Activated CD4-positive, CD25-positive, alpha-beta regulatory T cell treated with anti-CD3 and anti-CD28 coated beads, Interleukin-2, amount 50 U/mL, for 16 hours (primary cell): ENCODE measurements around the gene MYO1G.
"Not testable (repeated sequence)": the region's sequence is repeated elsewhere in the genome, so short reads cannot be mapped to it uniquely, and the experiment has no call there.

ENCODE experiments used
- DNase-seq: peaks from one replicate; pipeline ENCODE4 v3.0.0-alpha.2; 2020; ENCODE audit warnings: low read depth, low spot score

MYO1G gene

DNA sequence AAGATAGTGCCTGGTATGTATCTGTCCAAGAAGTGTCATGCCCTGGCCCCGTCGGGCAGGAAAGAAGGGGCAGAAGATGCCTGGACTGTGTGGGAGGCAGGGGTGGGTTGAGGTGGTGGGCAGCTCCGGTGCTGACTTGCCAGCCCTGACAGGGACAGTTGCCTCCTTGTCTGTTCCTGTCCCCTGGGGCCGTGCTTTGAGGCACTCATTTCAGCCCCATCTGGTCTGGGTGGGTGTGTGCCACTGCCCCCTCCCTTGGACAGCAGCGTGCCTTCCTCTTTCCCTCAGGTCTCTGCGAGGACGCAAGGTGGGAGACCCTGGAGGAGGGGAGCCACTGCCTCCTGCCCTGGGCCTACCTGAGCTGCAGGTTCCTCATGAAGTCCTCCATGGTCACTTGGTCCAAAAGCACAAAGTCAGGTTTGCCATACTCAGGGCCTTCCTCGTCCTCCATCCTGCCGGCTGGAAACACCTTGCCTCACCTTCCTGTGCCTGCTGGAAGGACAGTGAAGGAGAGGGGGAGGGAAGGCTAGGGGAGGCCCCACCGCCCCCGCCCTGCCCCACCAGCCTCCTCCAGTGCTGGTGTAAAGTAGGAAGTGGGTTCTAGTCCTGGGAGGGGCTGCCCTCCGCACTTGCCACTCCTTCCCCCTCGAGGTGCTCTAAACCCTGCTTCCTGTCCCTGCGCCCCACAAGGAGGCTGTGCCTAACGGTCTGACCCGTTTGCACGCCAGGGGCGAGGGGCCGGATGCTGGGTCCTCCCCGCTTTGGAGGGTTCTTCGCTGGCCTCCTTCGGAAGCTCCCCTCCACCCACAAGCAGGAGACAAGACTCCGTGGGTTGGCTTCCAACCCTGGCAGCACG, at the start of gene MYO1G:
MYO1G (minus strand) TSS at position 505 of the 856 bp plus-strand sequence; CDS start at position 451, 54 bp downstream.
- DNase-seq = peak; percentile 77

DNA sequence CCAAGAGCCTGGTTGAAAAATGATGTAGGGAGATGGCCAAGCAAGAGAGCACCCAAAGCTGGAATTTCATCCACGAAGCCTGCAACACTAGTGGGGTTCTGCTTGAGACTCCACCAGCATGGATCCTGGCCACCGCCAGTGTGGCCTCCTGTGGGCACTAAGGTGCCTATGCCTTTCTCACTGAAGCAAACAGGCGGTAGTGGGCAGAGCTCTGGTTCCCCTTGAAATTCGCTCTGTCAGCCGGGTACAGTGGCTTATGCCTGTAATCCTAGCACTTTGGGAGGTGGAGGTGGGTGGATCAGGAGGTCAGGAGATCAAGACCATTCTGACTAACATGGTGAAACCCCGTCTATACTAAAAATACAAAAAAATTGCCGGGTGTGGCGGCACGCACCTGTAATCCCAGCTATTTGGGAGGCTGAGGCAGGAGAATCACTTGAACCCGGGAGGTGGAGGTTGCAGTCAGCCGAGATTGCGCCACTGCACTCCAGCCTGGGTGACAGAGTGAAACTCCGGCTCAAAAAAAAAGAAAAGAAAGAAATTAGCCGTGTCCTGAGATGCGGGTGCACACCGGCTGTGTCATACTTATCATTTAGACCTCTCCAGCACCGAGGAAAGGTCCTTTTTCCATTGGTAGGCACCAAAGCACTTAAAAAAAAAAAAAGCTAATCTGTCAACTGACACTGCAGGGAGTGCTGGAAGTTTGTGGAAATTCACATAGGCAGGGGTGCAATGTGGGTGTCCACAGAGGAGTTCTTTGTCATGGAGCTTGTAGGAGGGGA, 49.5 kb upstream of the MYO1G start:
- DNase-seq = no peak

DNA sequence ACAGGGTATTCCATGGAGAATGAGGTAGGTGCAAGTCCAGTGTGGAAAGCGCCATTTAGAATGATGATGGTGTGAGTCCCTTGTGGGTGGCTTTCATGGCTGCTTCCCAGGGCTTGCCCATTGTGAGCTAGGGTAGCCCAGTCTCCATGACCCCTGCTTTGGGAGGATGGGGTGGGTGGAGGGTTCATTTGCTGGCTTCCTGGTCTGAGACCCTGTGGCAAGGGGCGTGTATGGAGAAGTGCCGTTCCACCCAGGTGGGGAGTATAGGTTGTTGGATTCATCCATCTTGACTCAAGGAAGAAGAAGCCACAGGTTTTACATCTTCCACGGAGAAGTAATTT, 48.9 kb upstream of the MYO1G start:
- no peak for DNase-seq

DNA sequence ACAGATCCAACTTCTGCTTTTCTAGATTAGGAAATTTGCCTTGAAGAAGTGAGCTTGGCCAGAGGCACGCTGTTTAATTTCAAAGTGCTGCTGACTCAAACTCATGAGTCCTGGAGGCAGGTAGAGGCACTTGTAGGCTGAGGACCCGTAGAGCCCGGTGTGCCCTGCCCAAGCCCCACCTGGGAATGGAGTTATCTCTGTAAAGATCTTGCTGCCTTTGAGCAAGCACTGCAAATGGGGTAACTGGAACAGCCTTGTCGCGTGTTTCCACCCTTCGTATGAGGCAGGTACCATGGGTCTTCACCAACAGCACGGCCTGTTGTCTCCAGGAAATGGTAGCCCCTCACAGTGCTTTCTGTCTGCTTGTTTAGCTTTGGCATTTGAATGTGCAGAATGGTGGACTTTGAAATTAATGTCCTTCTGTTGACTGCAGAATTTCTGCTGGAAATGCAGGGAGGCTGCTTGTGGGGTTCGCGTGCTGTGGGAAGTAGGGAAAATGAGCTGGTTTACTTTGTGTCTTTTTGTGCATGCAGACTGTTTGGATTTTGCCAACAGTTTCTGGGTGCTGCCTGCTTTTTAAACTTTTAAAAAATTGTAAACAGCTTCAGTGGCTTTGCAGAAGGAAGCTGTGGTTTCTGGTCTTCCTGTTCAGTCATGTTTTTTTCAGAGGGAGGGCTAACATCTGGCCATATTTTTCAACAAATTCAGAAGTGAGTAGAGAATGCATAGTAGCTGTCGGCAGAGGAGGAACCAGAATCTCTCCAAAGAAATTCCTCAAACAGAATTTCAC, 48.4 kb upstream of the MYO1G start:
- DNase-seq = no peak

DNA sequence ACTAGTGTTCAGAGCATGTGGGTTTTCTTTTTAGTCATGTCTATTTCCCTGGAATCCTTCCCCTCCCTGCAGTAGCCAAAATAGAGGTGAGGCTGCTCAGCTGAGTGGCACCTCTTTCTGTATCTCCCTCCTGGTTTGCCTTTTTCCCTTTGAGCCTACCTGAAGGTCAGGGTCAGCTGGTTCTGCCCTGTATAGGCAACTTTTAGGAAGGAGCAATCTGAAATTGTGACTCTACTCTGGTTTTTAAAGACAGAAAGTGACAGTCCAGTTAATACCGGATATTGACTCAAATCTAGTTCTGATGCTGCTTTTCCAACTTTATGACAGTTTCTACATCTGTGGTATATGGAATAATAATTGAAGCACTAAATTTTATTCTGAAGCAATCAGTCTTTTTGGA, 47.2 kb upstream of the MYO1G start:
- no peak for DNase-seq

GRCh38 chr7:45025473-45025872, 46.7 kb upstream of the MYO1G start:
- DNase-seq = not testable (repeated sequence)

DNA sequence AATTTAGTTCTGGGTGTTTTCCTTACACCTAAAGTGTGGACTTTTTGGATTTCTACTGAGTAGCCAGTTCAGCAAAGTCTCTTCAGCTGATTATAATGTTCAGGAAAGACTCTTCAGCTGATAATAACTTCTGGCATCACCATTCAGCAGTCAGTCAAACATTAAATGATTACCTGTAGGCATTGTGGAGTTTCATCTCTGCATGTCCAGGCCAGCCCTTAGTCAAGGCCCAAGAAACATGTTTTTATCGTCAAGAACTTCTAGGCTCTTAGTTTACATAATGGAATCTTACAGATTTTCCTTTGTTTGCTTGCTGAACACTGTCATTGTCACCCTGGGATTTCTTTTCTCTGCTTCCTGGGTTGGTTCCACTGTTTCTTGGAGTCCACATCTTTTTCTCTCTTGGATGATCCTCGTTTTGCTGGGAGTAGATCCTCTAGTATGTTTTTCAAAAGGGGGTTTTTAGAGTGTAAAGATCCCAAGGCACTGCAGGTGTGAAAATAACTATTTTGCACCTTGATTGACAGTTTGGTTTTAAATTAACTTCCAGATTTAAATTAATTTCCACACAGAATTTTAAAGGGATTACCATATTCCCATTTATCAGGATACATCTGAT, 45.4 kb upstream of the MYO1G start:
- no peak for DNase-seq

- DNase-seq = no peak
These were observed 42.9 kb upstream of the MYO1G start for GRCh38 chr7:45021604-45022296.

DNA sequence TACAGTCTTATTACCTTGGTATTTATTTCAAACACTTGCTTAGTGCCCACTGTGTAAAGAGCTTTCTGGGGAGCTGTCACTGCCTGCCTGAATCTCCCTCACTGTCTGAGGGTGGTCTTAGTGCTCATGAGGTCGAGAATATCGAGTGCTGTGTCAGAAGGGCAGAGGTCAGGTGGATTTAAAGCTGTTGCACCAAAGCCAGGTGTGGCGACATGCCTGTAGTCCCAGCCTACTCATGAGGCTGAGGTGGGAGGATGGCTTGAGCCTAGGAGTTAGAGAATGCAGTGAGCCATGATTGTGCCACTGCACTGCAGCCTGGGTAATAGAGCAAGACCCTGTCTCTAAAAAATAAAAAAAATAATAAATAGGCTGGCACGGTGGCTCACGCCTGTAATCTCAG, 42.1 kb upstream of the MYO1G start:
- no peak for DNase-seq

DNA sequence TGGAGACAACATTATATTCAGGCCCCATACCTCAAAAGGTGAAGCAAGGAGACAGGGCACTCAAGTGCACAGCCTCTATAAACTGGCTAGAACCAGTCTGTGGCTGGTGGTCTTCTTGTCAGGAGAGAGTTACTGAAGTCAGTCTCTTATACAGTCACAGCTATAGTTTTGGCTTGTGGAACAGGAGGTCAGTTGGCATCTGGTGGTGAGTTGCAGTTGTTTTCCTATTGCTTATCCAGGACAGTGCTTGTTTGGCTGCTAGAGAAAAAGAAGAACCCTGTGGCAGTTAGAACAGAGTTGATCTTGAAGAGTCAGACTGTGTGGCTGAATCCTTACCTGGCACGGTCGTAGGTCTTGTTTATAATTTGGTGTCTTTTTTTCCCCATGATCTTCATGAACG, 38.4 kb upstream of the MYO1G start:
- DNase-seq = no peak

DNA sequence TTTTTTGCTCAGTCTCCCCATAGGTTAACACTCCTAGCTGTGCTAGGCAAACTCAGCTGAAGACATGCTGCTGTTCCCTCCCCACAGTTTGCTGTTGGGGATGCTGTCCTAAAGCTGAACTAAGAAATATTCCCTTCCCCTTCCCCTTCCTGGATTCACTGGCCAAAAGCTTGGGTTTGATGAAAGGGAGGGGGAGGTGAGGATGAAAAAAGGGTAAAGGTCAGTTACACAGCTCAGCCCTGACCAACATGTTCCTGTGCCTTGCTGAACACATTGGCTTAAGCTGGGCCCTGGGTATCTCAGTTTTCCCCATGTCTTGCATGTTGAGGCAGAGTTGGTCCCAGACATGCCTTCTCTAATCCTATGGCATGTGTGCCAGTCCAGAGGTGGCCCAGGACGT, 36.5 kb upstream of the MYO1G start:
- no peak for DNase-seq

DNA sequence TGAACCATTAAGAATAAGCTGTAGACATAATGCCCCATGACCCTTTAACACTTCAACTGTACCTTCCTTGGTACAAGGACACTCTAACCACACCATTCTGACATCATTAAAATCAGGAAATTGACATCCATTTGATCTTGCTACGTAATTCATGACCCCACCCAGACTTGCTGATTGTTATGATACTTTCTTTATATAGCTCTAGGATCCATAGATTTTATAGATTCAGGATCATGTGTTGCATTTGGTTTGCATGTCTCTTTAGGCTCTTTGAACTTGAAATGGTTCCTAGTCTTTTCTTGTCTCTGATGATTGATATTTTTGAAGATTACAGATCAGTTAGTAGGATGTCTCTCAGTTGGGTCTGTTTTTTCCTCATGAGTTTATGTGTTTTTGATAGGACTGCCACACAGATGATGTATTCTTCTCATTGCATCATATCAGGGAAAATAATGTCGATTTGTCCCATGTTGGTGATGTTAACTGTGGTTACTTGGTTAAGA, 34.7 kb upstream of the MYO1G start:
- no peak for DNase-seq

GRCh38 chr7:45007571-45008328, 28.9 kb upstream of the MYO1G start:
- DNase-seq = no peak

GRCh38 chr7:45007106-45007505, 28.3 kb upstream of the MYO1G start:
- DNase-seq = no peak

DNA sequence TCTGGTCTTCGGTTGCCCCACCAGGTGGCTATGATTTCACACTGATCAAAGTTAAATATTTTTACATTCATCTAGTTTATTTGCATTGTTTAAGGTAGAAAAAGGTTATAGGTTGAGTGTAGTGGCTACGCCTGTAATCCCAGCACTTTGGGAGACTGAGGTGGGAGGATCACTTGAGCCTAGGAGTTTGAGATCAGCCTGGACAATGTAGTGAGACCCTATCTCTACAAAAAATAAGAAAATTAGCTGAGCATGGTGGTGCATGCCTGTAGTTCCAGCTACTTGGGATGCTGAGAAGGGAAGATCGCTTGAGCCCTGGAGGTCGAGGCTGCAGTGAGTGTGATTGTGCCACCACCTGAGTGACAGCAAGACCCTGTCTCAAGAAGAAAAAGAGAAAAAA, 25.0 kb upstream of the MYO1G start:
- no peak for DNase-seq

DNA sequence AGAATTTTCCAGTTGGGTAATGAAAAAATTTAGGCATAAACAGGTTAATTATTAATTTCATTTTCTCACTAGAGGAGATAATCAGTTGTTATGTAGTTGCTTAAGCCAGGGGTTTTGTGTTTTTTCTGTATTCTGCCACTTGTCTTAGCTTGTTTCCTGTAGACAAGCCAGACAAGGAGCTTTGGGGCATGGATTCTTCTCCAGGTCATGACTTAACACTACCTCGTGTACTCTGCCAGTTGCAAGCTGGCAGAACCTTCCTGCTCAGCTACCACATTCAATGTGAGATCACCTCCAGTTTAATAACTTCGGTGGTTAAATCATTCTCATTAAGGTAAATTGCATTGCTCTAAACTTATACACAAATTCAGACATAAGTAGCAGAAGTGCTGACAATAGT, 23.0 kb upstream of the MYO1G start:
- DNase-seq = no peak

- DNase-seq = no peak
These were observed 22.4 kb upstream of the MYO1G start for GRCh38 chr7:45001138-45001694.

DNA sequence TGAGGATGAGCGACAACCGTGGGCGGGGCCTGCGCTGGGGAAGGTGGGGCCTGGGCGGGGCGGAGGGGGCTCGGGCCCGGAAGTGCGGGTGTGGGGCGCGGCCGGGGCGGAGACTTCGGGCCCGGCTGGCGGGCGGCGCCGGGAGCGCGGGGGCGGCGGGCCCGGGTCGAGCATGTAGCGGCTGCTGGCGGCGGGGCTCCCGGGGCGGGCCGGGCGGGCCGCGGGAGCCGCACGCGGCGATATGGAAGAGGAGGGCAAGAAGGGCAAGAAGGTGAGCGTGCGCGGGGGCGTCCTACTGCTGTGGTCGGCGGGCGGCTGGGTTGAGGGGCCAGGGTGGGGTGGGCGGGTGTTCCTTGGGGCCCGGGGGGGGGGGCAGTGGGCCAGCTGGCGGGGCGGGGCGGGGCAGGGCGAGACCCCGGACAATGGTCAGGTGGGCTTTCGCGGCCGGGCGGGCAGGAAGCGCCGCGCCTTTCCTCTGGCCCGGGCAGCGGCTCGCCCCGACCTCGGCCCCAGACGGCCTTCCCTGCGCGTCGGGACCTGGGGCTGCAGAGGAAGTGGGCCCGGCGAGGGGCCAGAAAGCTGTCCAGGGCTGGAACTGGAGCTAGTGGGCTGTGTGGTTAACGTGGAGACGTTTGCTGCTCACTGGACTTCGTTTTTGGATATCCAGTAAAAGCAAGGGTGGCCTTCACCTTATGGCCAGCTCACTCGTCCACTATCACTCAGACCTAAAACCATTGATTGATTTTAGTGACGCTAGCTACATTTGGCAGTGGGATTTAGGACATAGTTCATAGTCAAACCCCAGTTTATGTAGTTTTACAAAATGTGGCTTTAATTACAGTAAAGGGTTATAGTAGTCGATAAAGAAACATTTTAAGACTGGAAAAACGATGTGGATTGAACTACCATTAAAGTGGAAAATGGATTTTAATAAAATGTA, 21.5 kb upstream of the MYO1G start, which contains the start of gene CCM2:
CCM2 (plus strand) TSS at position 109 of the 940 bp plus-strand sequence; CDS start at position 242, 133 bp downstream.
- DNase-seq = no peak
